PFSK-1 (cell line): ENCODE results near the gene GOT1.

Experiments
- FOXP2 ChIP-seq: optimal IDR thresholded peaks from 2 replicates; pipeline ENCODE3; 2011; ENCODE audit warnings: borderline replicate concordance, control low read depth, inconsistent platforms; ENCODE audit not compliant: insufficient read depth; ENCODE audit errors: extremely low read length, extremely low read depth
- POLR2AphosphoS5 ChIP-seq: IDR thresholded peaks from 2 replicates; pipeline ENCODE4 v1.6.1; 2012; ENCODE audit warnings: low read depth, mild to moderate bottlenecking, control low read depth, low read length, moderate library complexity
- REST ChIP-seq, 2 experiments: IDR thresholded peaks; 2 replicates each; pipeline versions ENCODE4 v1.6.1 to v1.8.0; 2011 to 2012; ENCODE audit warnings: low read depth in 2 of 2, low read length in 2 of 2, control low read depth in 1 of 2, inconsistent platforms in 1 of 2, mild to moderate bottlenecking in 1 of 2, moderate library complexity in 1 of 2; ENCODE audit not compliant: insufficient read depth in 1 of 2
- SIN3A ChIP-seq: IDR thresholded peaks from 2 replicates; pipeline ENCODE4 v1.6.1; 2012; ENCODE audit warnings: mild to moderate bottlenecking, low read length, moderate library complexity, borderline replicate concordance; ENCODE audit not compliant: insufficient read depth
- TAF1 ChIP-seq: IDR thresholded peaks from 2 replicates; pipeline ENCODE4 v1.6.1; 2012; ENCODE audit warnings: low read length, control low read depth, borderline replicate concordance; ENCODE audit not compliant: insufficient read depth

Gene GOT1

GRCh38 chr10:99364125-99364524, 66.3 kb downstream of the GOT1 start:
- no peak for TF ChIP-seq SIN3A
- no peak for TF ChIP-seq REST (IDR thresholded peaks at IDR 0.05; ENCODE audit: insufficient read depth in 1 of 2, low read depth in 2 of 2, low read length in 2 of 2)
- no peak for TF ChIP-seq POLR2AphosphoS5
- TF ChIP-seq TAF1 = no peak
- TF ChIP-seq FOXP2 = no peak

- TF ChIP-seq POLR2AphosphoS5 = no peak
- no peak for TF ChIP-seq SIN3A
- no peak for TF ChIP-seq TAF1
- no peak for TF ChIP-seq FOXP2
- TF ChIP-seq REST (IDR thresholded peaks at IDR 0.05; ENCODE audit: insufficient read depth in 1 of 2, low read depth in 2 of 2, low read length in 2 of 2) = no peak
These were observed 69.5 kb downstream of the GOT1 start for GRCh38 chr10:99360934-99361333.

GRCh38 chr10:99358101-99358500, 72.3 kb downstream of the GOT1 start:
- TF ChIP-seq FOXP2 = no peak
- no peak for TF ChIP-seq POLR2AphosphoS5
- no peak for TF ChIP-seq TAF1
- no peak for TF ChIP-seq REST (IDR thresholded peaks at IDR 0.05; ENCODE audit: insufficient read depth in 1 of 2, low read depth in 2 of 2, low read length in 2 of 2)
- TF ChIP-seq SIN3A = no peak

- no peak for TF ChIP-seq SIN3A
- no peak for TF ChIP-seq FOXP2
- no peak for TF ChIP-seq POLR2AphosphoS5
- TF ChIP-seq REST (IDR thresholded peaks at IDR 0.05; ENCODE audit: insufficient read depth in 1 of 2, low read depth in 2 of 2, low read length in 2 of 2) = no peak
- no peak for TF ChIP-seq TAF1
These were observed 72.7 kb downstream of the GOT1 start for GRCh38 chr10:99357691-99358090.

GRCh38 chr10:99353182-99353581, 77.2 kb downstream of the GOT1 start:
- TF ChIP-seq POLR2AphosphoS5 (no peak), TAF1 (no peak), SIN3A (no peak), FOXP2 (no peak), REST (IDR thresholded peaks at IDR 0.05; ENCODE audit: insufficient read depth in 1 of 2, low read depth in 2 of 2, low read length in 2 of 2) (no peak)
